ENCODE results near the gene MDGA2.

DNA sequence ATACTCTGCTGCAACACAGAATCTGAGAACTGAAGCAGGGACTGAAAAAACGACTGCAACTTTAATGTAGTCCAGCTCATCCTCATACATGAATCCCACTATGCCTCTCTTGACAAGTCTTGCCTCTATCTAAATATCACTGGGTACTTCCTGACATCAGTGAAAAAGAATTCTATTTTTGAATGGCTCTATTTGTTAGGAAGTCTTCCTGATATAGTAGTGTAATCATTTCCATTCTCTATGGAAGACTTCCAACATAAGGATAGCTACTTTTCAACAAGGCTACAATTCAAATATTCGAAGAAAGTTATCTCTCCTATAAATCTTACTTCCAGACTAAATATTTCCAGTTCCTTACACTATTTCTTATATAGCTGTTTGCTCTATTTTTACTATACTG, 167.5 kb downstream of the MDGA2 start:
- TF ChIP-seq POLR2A (IDR thresholded peaks at IDR 0.05) = no peak
- TF ChIP-seq, protein P1, sequence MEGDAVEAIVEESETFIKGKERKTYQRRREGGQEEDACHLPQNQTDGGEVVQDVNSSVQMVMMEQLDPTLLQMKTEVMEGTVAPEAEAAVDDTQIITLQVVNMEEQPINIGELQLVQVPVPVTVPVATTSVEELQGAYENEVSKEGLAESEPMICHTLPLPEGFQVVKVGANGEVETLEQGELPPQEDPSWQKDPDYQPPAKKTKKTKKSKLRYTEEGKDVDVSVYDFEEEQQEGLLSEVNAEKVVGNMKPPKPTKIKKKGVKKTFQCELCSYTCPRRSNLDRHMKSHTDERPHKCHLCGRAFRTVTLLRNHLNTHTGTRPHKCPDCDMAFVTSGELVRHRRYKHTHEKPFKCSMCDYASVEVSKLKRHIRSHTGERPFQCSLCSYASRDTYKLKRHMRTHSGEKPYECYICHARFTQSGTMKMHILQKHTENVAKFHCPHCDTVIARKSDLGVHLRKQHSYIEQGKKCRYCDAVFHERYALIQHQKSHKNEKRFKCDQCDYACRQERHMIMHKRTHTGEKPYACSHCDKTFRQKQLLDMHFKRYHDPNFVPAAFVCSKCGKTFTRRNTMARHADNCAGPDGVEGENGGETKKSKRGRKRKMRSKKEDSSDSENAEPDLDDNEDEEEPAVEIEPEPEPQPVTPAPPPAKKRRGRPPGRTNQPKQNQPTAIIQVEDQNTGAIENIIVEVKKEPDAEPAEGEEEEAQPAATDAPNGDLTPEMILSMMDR (IDR thresholded peaks at IDR 0.05) = no peak
